ENCODE results near the gene SLC25A46. TPM values are rescaled to one million over a fixed set of nuclear protein-coding genes. Genes with fewer than 3 reads are reported as not detected.
"Not testable (repeated sequence)": the region's sequence is repeated elsewhere in the genome, so short reads cannot be mapped to it uniquely, and the experiment has no call there.

The SLC25A46 gene
- total RNA-seq, 1 donor from 2014 or later: 37.9 TPM

DNA sequence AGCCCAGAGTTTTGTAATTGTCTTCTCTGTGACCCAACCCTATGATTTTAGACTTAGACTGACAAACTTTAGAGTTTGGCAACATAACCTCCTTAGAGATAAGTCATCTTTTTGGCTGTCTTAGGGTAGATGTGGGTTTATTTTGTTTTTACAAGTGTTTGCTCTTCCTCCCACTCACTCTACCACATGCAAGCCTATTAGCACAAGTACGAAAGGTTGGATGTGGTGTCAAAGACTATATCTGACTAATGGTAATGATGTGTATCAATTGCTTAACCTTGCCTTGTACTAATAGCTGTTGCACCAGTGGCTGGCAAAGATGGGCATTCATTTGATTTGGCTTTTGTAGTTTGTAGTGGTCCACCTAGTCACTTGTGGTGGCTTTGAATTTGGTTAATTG lies 46.5 kb downstream of the SLC25A46 start:
- H3K27ac ChIP-seq: no peak overlapping the region
- no peak overlapping the region for H3K4me3 ChIP-seq
- TF ChIP-seq, protein P1, sequence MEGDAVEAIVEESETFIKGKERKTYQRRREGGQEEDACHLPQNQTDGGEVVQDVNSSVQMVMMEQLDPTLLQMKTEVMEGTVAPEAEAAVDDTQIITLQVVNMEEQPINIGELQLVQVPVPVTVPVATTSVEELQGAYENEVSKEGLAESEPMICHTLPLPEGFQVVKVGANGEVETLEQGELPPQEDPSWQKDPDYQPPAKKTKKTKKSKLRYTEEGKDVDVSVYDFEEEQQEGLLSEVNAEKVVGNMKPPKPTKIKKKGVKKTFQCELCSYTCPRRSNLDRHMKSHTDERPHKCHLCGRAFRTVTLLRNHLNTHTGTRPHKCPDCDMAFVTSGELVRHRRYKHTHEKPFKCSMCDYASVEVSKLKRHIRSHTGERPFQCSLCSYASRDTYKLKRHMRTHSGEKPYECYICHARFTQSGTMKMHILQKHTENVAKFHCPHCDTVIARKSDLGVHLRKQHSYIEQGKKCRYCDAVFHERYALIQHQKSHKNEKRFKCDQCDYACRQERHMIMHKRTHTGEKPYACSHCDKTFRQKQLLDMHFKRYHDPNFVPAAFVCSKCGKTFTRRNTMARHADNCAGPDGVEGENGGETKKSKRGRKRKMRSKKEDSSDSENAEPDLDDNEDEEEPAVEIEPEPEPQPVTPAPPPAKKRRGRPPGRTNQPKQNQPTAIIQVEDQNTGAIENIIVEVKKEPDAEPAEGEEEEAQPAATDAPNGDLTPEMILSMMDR (IDR thresholded peaks at IDR 0.05): no peak
- H3K9me3 ChIP-seq: no peaks in the 10 kb centered on the region
- DNase-seq (no peak), ATAC-seq (peak in 1 of 2 donors; percentile 43)
- intact Hi-C loops (cut with DNase I): no loop called here
- no peaks in the 10 kb centered on the region for H3K27me3 ChIP-seq (ENCODE audit: low read depth)
- no peaks in the 10 kb centered on the region for H3K4me1 ChIP-seq
- H3K36me3 ChIP-seq: no peaks in the 10 kb centered on the region

DNA sequence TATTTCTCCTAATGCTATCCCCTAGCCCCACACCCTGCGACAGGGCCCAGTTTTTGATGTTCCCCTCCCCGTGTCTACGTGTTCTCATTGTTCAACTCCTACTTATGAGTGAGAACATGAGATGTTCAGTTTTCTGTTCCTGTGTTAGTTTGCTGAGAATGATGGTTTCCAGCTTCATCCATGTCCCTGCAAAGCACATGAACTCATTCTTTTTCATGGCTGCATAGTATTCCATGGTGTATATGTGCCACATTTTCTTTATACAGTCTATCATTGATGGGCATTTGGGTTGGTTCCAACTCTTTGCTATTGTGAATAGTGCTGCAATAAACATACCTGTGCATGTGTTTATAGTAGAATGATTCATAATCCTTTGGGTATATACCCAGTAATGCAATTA lies 49.2 kb downstream of the SLC25A46 start:
- intact Hi-C loops (cut with DNase I); H3K36me3 ChIP-seq; H3K27me3 ChIP-seq (ENCODE audit: low read depth): not testable (repeated sequence)

DNA sequence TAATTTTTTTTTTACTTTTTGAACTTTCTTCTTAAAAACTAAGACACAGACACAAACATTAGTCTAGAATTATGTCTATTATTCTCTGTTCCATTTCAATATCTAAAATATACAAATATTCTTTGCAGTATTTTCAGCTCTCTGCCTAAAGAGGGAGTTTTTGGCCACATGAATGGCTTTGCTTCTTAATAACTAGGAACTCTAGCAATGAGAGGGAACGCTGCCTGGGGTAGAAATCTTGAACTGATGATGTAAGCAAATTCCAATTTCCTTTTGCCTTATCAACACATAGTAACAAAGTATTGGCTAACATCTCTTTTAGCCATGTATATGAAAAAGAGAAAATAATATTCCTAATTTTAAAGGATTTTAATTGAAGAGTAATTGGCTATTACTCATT lies 51.9 kb downstream of the SLC25A46 start:
- Histone ChIP-seq H3K36me3 (no peaks in the 10 kb centered on the region), H3K27me3 (ENCODE audit: low read depth) (no peaks in the 10 kb centered on the region), H3K4me3 (no peak overlapping the region), H3K4me1 (no peaks in the 10 kb centered on the region), H3K9me3 (no peaks in the 10 kb centered on the region), H3K27ac (no peak overlapping the region)
- TF ChIP-seq, protein P1 (IDR thresholded peaks at IDR 0.05): peak; percentile 23
- intact Hi-C loops (cut with DNase I): no loop called here
- no peak for ATAC-seq
- no peak for DNase-seq

More for the DNA sequence above, 49.2 kb downstream of the SLC25A46 start:
- not testable (repeated sequence) for H3K4me3 ChIP-seq, DNase-seq, H3K9me3 ChIP-seq, H3K4me1 ChIP-seq, ATAC-seq, H3K27ac ChIP-seq

DNA sequence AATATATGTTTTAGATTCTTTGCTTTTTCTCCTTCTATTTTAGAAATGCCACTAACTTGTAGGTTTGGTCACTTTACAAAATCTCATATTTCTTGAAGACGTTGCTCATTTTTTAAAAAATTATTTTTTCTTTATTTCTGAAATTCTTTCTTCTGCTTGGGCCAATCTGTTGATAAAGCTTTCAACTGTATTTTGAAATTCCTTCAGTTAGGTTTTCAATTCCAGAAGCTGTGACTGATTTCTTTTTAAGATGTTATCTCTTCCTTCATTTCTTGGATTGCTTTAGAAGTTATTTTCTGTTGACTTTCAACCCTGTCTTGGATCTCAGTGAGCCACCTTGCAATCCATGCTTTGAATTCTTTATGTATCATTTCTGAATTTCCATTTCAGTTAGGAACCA lies 64.2 kb downstream of the SLC25A46 start:
- Histone ChIP-seq H3K36me3 (no peaks in the 10 kb centered on the region), H3K27me3 (ENCODE audit: low read depth) (no peaks in the 10 kb centered on the region), H3K27ac (no peak overlapping the region), H3K4me1 (no peaks in the 10 kb centered on the region), H3K4me3 (no peak overlapping the region), H3K9me3 (peaks cover 6% of the 10 kb centered on the region)
- intact Hi-C loops (cut with DNase I): no loop called here
- ATAC-seq (no peak), DNase-seq (no peak)
- TF ChIP-seq, protein P1 (IDR thresholded peaks at IDR 0.05): no peak

DNA sequence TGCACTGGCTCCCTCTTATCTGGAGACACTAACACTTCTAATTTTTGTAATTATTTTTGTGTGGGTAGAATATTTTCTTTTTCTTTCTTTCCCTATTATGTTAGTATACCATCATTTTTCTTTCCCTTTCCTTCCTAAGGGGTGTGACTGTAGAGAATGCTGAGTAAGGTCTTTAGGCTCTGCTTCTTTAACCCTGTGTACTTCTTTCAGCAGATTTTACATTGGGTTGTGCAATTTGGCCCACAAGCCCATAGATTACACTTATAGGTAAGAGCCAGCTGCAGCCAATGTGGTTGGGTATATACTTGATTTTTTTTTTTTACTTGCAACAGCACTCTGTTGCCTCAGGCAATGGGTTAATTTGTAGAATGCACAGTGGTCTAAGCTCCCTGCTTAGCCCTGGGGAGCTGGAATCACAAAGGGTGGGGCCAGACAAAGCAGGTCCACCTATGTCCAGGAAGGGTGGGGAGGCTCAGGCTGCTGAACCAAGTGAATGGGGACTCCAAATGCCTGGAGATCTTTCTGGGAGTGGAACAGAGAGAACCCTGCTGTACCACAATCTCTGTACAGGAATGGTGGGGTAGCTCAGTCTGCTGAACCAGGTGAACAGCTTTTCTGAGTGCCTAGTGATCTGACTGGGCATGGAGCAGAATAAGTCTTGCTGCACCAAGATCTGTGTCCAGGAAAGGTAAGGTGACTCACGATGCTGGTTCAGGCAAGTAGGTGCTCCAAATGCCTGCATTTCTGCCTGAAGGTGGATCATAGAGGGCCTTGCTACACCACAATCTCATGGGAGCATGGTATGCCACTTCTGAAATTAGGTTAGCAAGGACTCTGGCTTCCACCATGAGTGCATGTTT lies 64.9 kb downstream of the SLC25A46 start:
- Histone ChIP-seq H3K9me3 (peaks cover 6% of the 10 kb centered on the region), H3K4me3 (no peak overlapping the region), H3K27me3 (ENCODE audit: low read depth) (no peaks in the 10 kb centered on the region), H3K4me1 (no peaks in the 10 kb centered on the region), H3K27ac (no peak overlapping the region), H3K36me3 (no peaks in the 10 kb centered on the region)
- TF ChIP-seq, protein P1 (IDR thresholded peaks at IDR 0.05): no peak
- no peak for ATAC-seq
- DNase-seq: no peak
- intact Hi-C loops (cut with DNase I): no loop called here

DNA sequence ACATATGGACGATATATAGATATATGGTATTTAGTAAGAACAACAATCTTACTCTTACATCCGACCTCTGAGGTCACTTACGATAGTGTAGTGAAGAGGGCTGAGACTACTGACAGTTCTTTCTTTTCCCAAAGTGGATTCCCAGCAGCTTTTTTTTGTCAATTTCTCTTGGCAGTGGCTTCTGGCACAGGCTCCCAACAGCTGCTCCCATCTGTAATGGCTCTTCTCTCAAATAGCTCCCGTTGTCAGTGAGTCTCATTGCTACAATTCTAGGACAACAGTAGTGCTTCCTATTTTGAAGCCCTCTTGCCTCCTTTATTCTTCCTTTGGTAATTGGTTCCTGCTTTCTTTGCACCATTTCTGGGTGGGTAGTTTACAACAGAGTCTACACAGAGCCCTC lies 68.4 kb downstream of the SLC25A46 start:
- H3K4me1 ChIP-seq: no peaks in the 10 kb centered on the region
- no peaks in the 10 kb centered on the region for H3K36me3 ChIP-seq
- TF ChIP-seq, protein P1 (IDR thresholded peaks at IDR 0.05): no peak
- intact Hi-C loops (cut with DNase I): no loop called here
- no peaks in the 10 kb centered on the region for H3K27me3 ChIP-seq (ENCODE audit: low read depth)
- H3K9me3 ChIP-seq: peaks cover 6% of the 10 kb centered on the region
- no peak overlapping the region for H3K4me3 ChIP-seq
- no peak for DNase-seq
- H3K27ac ChIP-seq: no peak overlapping the region
- ATAC-seq: peak in 1 of 2 donors; percentile 32
